H1 (cell line): ENCODE data around the gene SEPTIN5. TPM values are rescaled to one million over a fixed set of nuclear protein-coding genes. Genes with fewer than 3 reads are reported as not detected.

ENCODE experiments used
- CTCF ChIA-PET: fragments of 300-600 bp; sonication (Branson Sonifier 250); formaldehyde crosslinking; loops from one replicate; lab custom pipeline; 2021; ENCODE audit not compliant: partially characterized antibody; lab: Charles Lee
- POLR2A ChIA-PET: fragments of 300-600 bp; sonication (Branson Sonifier 250); formaldehyde crosslinking; loops from one replicate; lab custom pipeline; 2021; ENCODE audit warnings: inconsistent platforms; ENCODE audit not compliant: partially characterized antibody; lab: Charles Lee
- DNase-seq, 2 experiments: peaks; one replicate each; pipeline versions ENCODE4 v3.0.0 to v3.0.0-alpha.2; 2010 to 2022; ENCODE audit warnings: low spot score in 2 of 2, low read depth in 1 of 2, mixed read lengths in 1 of 2
- FAIRE-seq: peaks from 2 replicates; lab custom pipeline; 2011; peaks lifted over from hg19 to GRCh38; lab: Jason Lieb, UNC
- H2AFZ ChIP-seq: 2 replicates; pipeline ENCODE4 v1.8.1; 2012; ENCODE audit warnings: low read length, inconsistent platforms
- H2AK5ac ChIP-seq: 2 replicates; pipeline ENCODE4 v1.6.1; 2013; ENCODE audit warnings: low read depth, low read length
- H2BK120ac ChIP-seq: replicated peaks from 2 replicates; pipeline ENCODE3; 2013; ENCODE audit warnings: low read depth, low read length, inconsistent platforms
- H2BK12ac ChIP-seq: 2 replicates; pipeline ENCODE4 v1.6.1; 2013; ENCODE audit warnings: low read depth, low read length
- H2BK15ac ChIP-seq: 2 replicates; pipeline ENCODE4 v1.6.1; 2013; ENCODE audit warnings: low read length
- H2BK20ac ChIP-seq: 2 replicates; pipeline ENCODE4 v1.6.1; 2013; ENCODE audit warnings: low read length
- H2BK5ac ChIP-seq: 2 replicates; pipeline ENCODE4 v1.6.1; 2013; ENCODE audit warnings: low read depth, low read length
- H3K14ac ChIP-seq: 2 replicates; pipeline ENCODE4 v1.6.1; 2013; ENCODE audit warnings: inconsistent platforms; ENCODE audit not compliant: insufficient read length
- H3K18ac ChIP-seq: 2 replicates; pipeline ENCODE4 v1.6.1; 2013; ENCODE audit warnings: low read length; ENCODE audit errors: extremely low read depth
- H3K23ac ChIP-seq: 2 replicates; pipeline ENCODE4 v1.6.1; 2013; ENCODE audit warnings: inconsistent platforms; ENCODE audit not compliant: insufficient read length
- H3K23me2 ChIP-seq: 2 replicates; pipeline ENCODE4 v1.6.1; 2013; ENCODE audit warnings: low read depth, low read length
- H3K27ac ChIP-seq: 2 replicates; pipeline ENCODE4 v1.6.1; 2011; ENCODE audit warnings: low read depth, low read length, inconsistent platforms
- H3K27me3 ChIP-seq, 4 experiments: replicated peaks in 1 of 4; 1 replicate in 1 of 4; 2 replicates in 3 of 4; pipeline versions ENCODE4 v1.6.1 to v1.8.1; 2011 to 2013; ENCODE audit warnings: low read length in 3 of 4, mild to moderate bottlenecking in 3 of 4, inconsistent platforms in 2 of 4, mixed read lengths in 2 of 4, moderate library complexity in 1 of 4; ENCODE audit not compliant: control insufficient read depth in 3 of 4, insufficient read depth in 3 of 4; ENCODE audit errors: extremely low read depth in 1 of 4
- H3K36me3 ChIP-seq, 4 experiments: 2 replicates each; pipeline versions ENCODE4 v1.6.1 to v1.8.1; 2011 to 2013; ENCODE audit warnings: mild to moderate bottlenecking in 4 of 4, low read length in 3 of 4, moderate library complexity in 2 of 4, control low read depth in 1 of 4, inconsistent platforms in 1 of 4; ENCODE audit not compliant: insufficient read depth in 4 of 4, control insufficient read depth in 2 of 4
- H3K4ac ChIP-seq: replicated peaks from 2 replicates; pipeline ENCODE3; 2013; ENCODE audit warnings: low read length, low read depth, mixed read lengths, inconsistent platforms; ENCODE audit not compliant: insufficient read length
- H3K4me1 ChIP-seq, 4 experiments: replicated peaks in 1 of 4; 1 replicate in 1 of 4; 2 replicates in 3 of 4; pipeline versions ENCODE4 v1.6.1 to v1.8.1; 2011 to 2013; ENCODE audit warnings: low read length in 3 of 4, inconsistent platforms in 2 of 4, mixed read lengths in 1 of 4; ENCODE audit not compliant: insufficient read depth in 4 of 4, control insufficient read depth in 3 of 4
- H3K4me2 ChIP-seq, 2 experiments: 2 replicates each; pipeline versions ENCODE4 v1.6.1 to v1.8.1; 2011 to 2013; ENCODE audit warnings: low read depth in 2 of 2, low read length in 2 of 2, control low read depth in 1 of 2, inconsistent platforms in 1 of 2, mild to moderate bottlenecking in 1 of 2; ENCODE audit not compliant: insufficient read depth in 1 of 2
- H3K4me3 ChIP-seq, 4 experiments: fragments of 200-600, 300-600 bp in 1 of 4; sonication (generic), shearing (Covaris generic), sonication (Bioruptor Twin) in 1 of 4; 2 replicates each; pipeline versions ENCODE4 v1.5.1 to v1.8.1; 2011 to 2016; ENCODE audit warnings: low read length in 4 of 4, low read depth in 3 of 4, control low read depth in 2 of 4, inconsistent platforms in 2 of 4, mild to moderate bottlenecking in 2 of 4, mixed read lengths in 1 of 4, moderate library complexity in 1 of 4; ENCODE audit not compliant: insufficient read depth in 2 of 4; ENCODE audit errors: extremely low read depth in 1 of 4
- H3K56ac ChIP-seq: replicated peaks from 2 replicates; pipeline ENCODE3; 2013; ENCODE audit warnings: low read depth, mild to moderate bottlenecking, mixed read lengths, low read length, inconsistent platforms; ENCODE audit not compliant: insufficient read length
- H3K79me1 ChIP-seq: 2 replicates; pipeline ENCODE4 v1.6.1; 2013; ENCODE audit warnings: low read depth, low read length, control low read depth
- H3K79me2 ChIP-seq, 2 experiments: 2 replicates each; pipeline versions ENCODE4 v1.6.1 to v1.8.1; 2012 to 2013; ENCODE audit warnings: low read length in 2 of 2, mild to moderate bottlenecking in 2 of 2, inconsistent platforms in 1 of 2; ENCODE audit not compliant: insufficient read depth in 2 of 2, control insufficient read depth in 1 of 2
- H3K9ac ChIP-seq, 4 experiments: replicated peaks in 1 of 4; 1 replicate in 1 of 4; 2 replicates in 3 of 4; pipeline versions ENCODE4 v1.6.1 to v1.8.1; 2011 to 2013; ENCODE audit warnings: low read depth in 3 of 4, low read length in 3 of 4, control low read depth in 2 of 4, mild to moderate bottlenecking in 2 of 4, moderate library complexity in 2 of 4, inconsistent platforms in 1 of 4; ENCODE audit errors: extremely low read depth in 1 of 4
- H3K9me3 ChIP-seq, 2 experiments: 2 replicates each; pipeline versions ENCODE4 v1.6.1 to v1.8.1; 2012 to 2013; ENCODE audit warnings: mild to moderate bottlenecking in 2 of 2, moderate library complexity in 2 of 2, control low read depth in 1 of 2, inconsistent platforms in 1 of 2, low read depth in 1 of 2, low read length in 1 of 2, mixed read lengths in 1 of 2; ENCODE audit not compliant: insufficient read depth in 2 of 2
- H4K20me1 ChIP-seq, 2 experiments: replicated peaks in 1 of 2; 2 replicates each; pipeline versions ENCODE3 to v1.8.1; 2011 to 2013; ENCODE audit warnings: inconsistent platforms in 2 of 2, low read length in 2 of 2, mild to moderate bottlenecking in 1 of 2; ENCODE audit not compliant: insufficient read depth in 2 of 2, control insufficient read depth in 1 of 2
- H4K5ac ChIP-seq: 2 replicates; pipeline ENCODE4 v1.6.1; 2013; ENCODE audit warnings: low read length, low read depth, mixed read lengths, inconsistent platforms; ENCODE audit not compliant: insufficient read length
- H4K8ac ChIP-seq: 2 replicates; pipeline ENCODE4 v1.8.0; 2013; ENCODE audit warnings: mild to moderate bottlenecking, moderate library complexity, low read length, inconsistent platforms; ENCODE audit not compliant: insufficient read depth; ENCODE audit errors: extremely low read depth
- H4K91ac ChIP-seq: replicated peaks from 2 replicates; pipeline ENCODE3; 2013; ENCODE audit warnings: low read length, mixed read lengths, inconsistent platforms; ENCODE audit not compliant: insufficient read length
- ASH2L ChIP-seq: fragments of 200-600, 300-600 bp; sonication (generic); IDR thresholded peaks from one replicate; pipeline ENCODE4 v1.7.1; 2017; ENCODE audit warnings: low read length
- CBX8 ChIP-seq: fragments of 300-800, 300-1000 bp; sonication (generic); IDR thresholded peaks from 2 replicates; pipeline ENCODE4 v1.7.1; 2016; ENCODE audit warnings: low read depth, low read length, borderline replicate concordance
- CTCF ChIP-seq, 3 experiments: IDR thresholded peaks; 1 replicate in 2 of 3; 2 replicates in 1 of 3; pipeline versions ENCODE4 v1.5.1 to v1.6.1; 2011; ENCODE audit warnings: low read length in 3 of 3, mild to moderate bottlenecking in 3 of 3, inconsistent platforms in 2 of 3, low read depth in 1 of 3, moderate library complexity in 1 of 3; ENCODE audit not compliant: insufficient read depth in 1 of 3; ENCODE audit errors: control extremely low read depth in 1 of 3
- E2F6 ChIP-seq: IDR thresholded peaks from 2 replicates; pipeline ENCODE4 v1.6.1; 2012; ENCODE audit warnings: inconsistent platforms
- GTF2F1 ChIP-seq: IDR thresholded peaks from 2 replicates; pipeline ENCODE4 v1.6.1; 2012; ENCODE audit warnings: low read depth, low read length, improper control_type of control experiment, borderline replicate concordance
- USF2 ChIP-seq: IDR thresholded peaks from 2 replicates; pipeline ENCODE4 v1.6.1; 2011; ENCODE audit warnings: low read length, improper control_type of control experiment
- WGBS, 2 experiments: shearing (Covaris generic) in 1 of 2; methylation state at CpG; one replicate each; pipeline versions ENCODE4 v1.1.6 to v1.1.7; 2013 to 2015; ENCODE audit warnings: low lambda C conversion rate in 2 of 2, mixed read lengths in 2 of 2, inconsistent platforms in 1 of 2, low coverage in 1 of 2, missing lambda C conversion rate in 1 of 2; ENCODE audit not compliant: insufficient replicate concordance in 2 of 2, insufficient coverage in 1 of 2, insufficient read length in 1 of 2; ENCODE audit errors: extremely low coverage in 1 of 2, missing lambda C conversion rate in 1 of 2; 5-methylcytosine and 5-hydroxymethylcytosine counted together
- polyA plus RNA-seq, 7 experiments: library from polyadenylated mRNA; depleted of rRNA in 3 of 7; stranded (reverse) in 5 of 7; unstranded in 2 of 7; fragments of >200 nt in 5 of 7; fragments of 200-250 nt in 2 of 7; gene quantifications; 1 replicate in 5 of 7; 2 replicates in 1 of 7; 4 replicates in 1 of 7; pipeline versions ENCODE4 v1.2.1 to v1.2.3, GENCODE V29; 2011 to 2013; ENCODE audit warnings: missing spikeins in 2 of 7, mixed read lengths in 2 of 7
- total RNA-seq: library from RNA; stranded (reverse); fragmentation: NEBNext Ultra II Directional; extraction: Animal tissue kit (Norgen Biotek cat#: 25700); gene quantifications from 2 replicates; pipeline ENCODE4 v1.2.1, GENCODE V29; 2021

The SEPTIN5 gene
- total and polyA plus RNA-seq, 2 of the 8 experiments (the other 6 are each of a cell fraction or from before 2014, with no cell fraction given) = 6.0 to 8.6 TPM

GRCh38 chr22:19720999-19721329, 6.7 kb downstream of the SEPTIN5 start:
- H4K20me1 ChIP-seq = peaks cover 15 to 28% of the 10 kb centered on the region in 2 experiments
- H4K91ac ChIP-seq = no peak overlapping the region
- no peak for FAIRE-seq
- peaks cover 0 to 42% (median 24%) of the 10 kb centered on the region in 4 experiments; a peak in 6 of 7 replicates for H3K4me1 ChIP-seq
- ChIA-PET CTCF (interaction anchor here (1.0 to 3.9 kb wide), 5 partner anchors 10 to 249 kb away, joined by 4 to 18 read pairs (median 10); no protein-coding TSS in a partner anchor), POLR2A (interaction anchor here (1.8 kb wide), 1 partner anchor 42 kb away, joined by 4 read pairs; no protein-coding TSS in a partner anchor)
- H3K14ac ChIP-seq = no peak overlapping the region
- H3K18ac ChIP-seq = no peak overlapping the region
- no peaks in the 10 kb centered on the region for H3K79me1 ChIP-seq
- H2BK20ac ChIP-seq = 0 out of 2 replicates have a peak overlapping the region, but pooled peaks have one; percentile 13
- peaks cover 0 to 5% (median 0%) of the 10 kb centered on the region in 4 experiments; a peak in 1 of 8 replicates for H3K36me3 ChIP-seq
- H3K4me2 ChIP-seq = peak overlapping the region in 1 of 2 experiments; percentile 74; a peak in 1 of 4 replicates
- H2AFZ ChIP-seq = no peak overlapping the region
- no peak overlapping the region for H4K5ac ChIP-seq
- H3K9ac ChIP-seq = no peak overlapping the region
- no peaks in the 10 kb centered on the region; a peak in 1 of 4 replicates for H3K9me3 ChIP-seq
- H2BK15ac ChIP-seq = no peak overlapping the region
- H2BK5ac ChIP-seq = no peak overlapping the region
- H3K23ac ChIP-seq = no peak overlapping the region
- no peaks in the 10 kb centered on the region for H3K79me2 ChIP-seq
- H4K8ac ChIP-seq = no peak overlapping the region
- no peak overlapping the region for H2BK12ac ChIP-seq
- WGBS, 2 experiments = 89% methylated on average over 2 of the region's 2 CpGs; no CpG with 5 or more reads in 1 of the 2 experiments
- H3K4ac ChIP-seq = no peak overlapping the region
- no peak overlapping the region for H3K56ac ChIP-seq
- H2AK5ac ChIP-seq = no peak overlapping the region
- peaks cover 75 to 99% (median 86%) of the 10 kb centered on the region in 4 experiments for H3K27me3 ChIP-seq
- H3K27ac ChIP-seq = no peak overlapping the region
- peaks cover 24% of the 10 kb centered on the region; the same call in 1 of the 2 replicates for H3K23me2 ChIP-seq
- H3K4me3 ChIP-seq = no peak overlapping the region
- no peak overlapping the region for H2BK120ac ChIP-seq
- no peak for DNase-seq
- TF ChIP-seq CBX8 = no peak
- TF ChIP-seq USF2 = no peak
- no peak for TF ChIP-seq GTF2F1
- no peak for TF ChIP-seq E2F6
- no peak for TF ChIP-seq CTCF (IDR thresholded peaks at IDR 0.05; ENCODE audit: control extremely low read depth in 1 of 3, insufficient read depth in 1 of 3, low read depth in 1 of 3, low read length in 3 of 3)
- TF ChIP-seq ASH2L = no peak
